HUES6 (cell line): ENCODE data around the gene CCT5.

ENCODE experiments used
- H3K27ac ChIP-seq: 2 replicates; pipeline ENCODE4 v1.7.0; 2013; ENCODE audit warnings: low read depth, mild to moderate bottlenecking, low read length, inconsistent platforms
- H3K27me3 ChIP-seq: 2 replicates; pipeline ENCODE4 v1.6.1; 2013; ENCODE audit warnings: low read length; ENCODE audit not compliant: control insufficient read depth, insufficient read depth
- H3K36me3 ChIP-seq: 2 replicates; pipeline ENCODE4 v1.6.1; 2013; ENCODE audit warnings: low read length; ENCODE audit not compliant: control insufficient read depth, insufficient read depth
- H3K4me1 ChIP-seq: 2 replicates; pipeline ENCODE4 v1.6.1; 2013; ENCODE audit warnings: low read length; ENCODE audit not compliant: control insufficient read depth, insufficient read depth
- H3K4me3 ChIP-seq: 2 replicates; pipeline ENCODE4 v1.5.1; 2013; ENCODE audit warnings: low read depth, low read length
- H3K9ac ChIP-seq: one replicate; pipeline ENCODE4 v1.6.1; 2013; ENCODE audit warnings: mild to moderate bottlenecking, low read length
- H3K9me3 ChIP-seq: 2 replicates; pipeline ENCODE4 v1.6.1; 2013; ENCODE audit warnings: low read depth, low read length; ENCODE audit not compliant: control insufficient read depth, insufficient read depth

Gene CCT5

GRCh38 chr5:10315201-10315600 is 65.1 kb downstream of the CCT5 start:
- Histone ChIP-seq H3K27me3 (no peaks in the 10 kb centered on the region), H3K9ac (no peak overlapping the region), H3K9me3 (no peaks in the 10 kb centered on the region), H3K36me3 (no peaks in the 10 kb centered on the region), H3K27ac (no peak overlapping the region), H3K4me3 (no peak overlapping the region), H3K4me1 (peaks cover 3% of the 10 kb centered on the region; the same call in 1 of the 2 replicates)
